NCI-H2081 treated with DMSO at 0.1 percent for 48 hours (cell line): Measurements from ENCODE around the gene SIVA1.

Experiments
- DNase-seq: peaks from one replicate; lab custom pipeline; 2025; lab: John Stamatoyannopoulos, UW

The SIVA1 gene, protein sequence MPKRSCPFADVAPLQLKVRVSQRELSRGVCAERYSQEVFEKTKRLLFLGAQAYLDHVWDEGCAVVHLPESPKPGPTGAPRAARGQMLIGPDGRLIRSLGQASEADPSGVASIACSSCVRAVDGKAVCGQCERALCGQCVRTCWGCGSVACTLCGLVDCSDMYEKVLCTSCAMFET

GRCh38 chr14:104752735-104753527, at the start of gene SIVA1:
SIVA1 (plus strand) TSS chr14:104753147; CDS start chr14:104753202, 55 bp downstream.
- peak; percentile 100 for DNase-seq

GRCh38 chr14:104703269-104703668, 49.7 kb upstream of the SIVA1 start:
- no peak for DNase-seq

GRCh38 chr14:104704252-104704651, 48.7 kb upstream of the SIVA1 start:
- DNase-seq = no peak

DNA sequence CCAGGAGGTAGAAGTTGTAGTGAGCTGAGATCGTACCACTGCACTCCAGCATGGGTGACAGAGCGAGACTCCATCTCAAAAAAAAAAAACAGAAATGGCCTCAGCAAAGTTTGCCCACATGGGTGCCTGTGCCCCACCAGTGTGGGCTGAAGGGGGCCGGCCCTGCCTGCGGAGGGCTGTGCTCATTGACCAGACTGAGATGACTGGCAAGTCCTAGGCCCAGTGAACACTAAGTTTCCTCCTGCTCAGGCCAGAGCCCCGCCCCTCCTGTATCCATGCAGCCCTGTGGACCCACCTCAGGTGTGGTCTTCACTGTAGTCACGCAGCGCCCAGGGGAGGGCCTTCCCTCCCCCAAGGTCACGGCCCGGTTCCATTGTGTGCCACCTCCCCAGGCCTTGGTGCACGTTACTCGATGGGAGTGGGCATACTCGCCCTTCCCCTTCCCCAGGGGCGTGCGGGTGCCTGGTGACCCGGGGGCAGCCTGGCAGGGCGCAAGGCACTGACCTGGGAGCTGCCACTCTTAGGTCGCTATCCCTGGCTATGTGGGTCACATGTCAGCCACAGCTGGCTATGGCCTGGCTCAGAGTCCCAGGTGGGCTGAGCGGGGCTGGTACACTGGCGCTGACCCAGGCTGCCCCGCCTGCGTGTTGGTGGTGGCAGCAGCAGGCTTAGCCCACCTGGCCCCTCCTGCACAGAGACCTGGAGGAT, 47.5 kb upstream of the SIVA1 start:
- no peak for DNase-seq

GRCh38 chr14:104706733-104707607, 46.0 kb upstream of the SIVA1 start:
- DNase-seq = no peak

DNA sequence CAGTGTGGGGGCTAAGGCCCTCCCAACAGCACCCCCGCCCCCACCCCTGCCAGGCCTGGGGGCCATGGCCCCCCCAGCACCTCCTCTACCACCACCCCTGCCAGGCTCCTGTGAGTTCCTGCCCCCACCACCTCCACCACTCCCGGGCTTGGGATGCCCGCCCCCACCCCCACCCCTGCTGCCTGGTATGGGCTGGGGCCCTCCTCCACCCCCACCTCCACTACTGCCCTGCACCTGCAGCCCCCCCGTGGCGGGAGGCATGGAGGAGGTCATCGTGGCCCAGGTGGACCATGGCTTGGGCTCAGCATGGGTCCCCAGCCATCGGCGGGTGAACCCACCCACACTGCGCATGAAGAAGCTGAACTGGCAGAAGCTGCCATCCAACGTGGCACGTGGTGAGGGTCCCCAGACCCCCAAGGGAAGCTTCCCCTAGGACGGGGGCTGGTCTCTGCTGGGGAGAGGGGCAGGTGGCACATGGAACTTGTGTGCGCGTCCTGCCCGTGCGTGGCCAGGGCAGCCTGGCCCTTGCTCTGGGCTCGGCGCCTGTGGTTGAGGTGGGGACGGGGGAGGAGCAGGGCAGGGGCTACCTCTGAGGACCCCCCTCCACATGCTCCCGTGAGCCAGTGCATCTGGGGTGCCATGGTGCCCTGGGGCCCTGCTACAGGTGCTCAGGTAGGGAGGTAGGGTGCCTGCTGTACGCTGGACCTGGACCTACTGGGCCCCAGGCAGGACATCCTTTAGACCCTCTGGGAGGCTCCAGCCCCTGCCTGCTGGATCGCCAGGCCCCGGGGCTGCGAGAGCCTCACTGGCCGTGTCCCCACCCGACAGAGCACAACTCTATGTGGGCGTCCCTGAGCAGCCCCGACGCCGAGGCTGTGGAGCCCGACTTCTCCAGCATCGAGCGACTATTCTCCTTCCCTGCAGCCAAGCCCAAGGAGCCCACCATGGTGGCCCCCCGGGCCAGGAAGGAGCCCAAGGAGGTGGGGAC, 45.0 kb upstream of the SIVA1 start:
- DNase-seq = no peak

DNA sequence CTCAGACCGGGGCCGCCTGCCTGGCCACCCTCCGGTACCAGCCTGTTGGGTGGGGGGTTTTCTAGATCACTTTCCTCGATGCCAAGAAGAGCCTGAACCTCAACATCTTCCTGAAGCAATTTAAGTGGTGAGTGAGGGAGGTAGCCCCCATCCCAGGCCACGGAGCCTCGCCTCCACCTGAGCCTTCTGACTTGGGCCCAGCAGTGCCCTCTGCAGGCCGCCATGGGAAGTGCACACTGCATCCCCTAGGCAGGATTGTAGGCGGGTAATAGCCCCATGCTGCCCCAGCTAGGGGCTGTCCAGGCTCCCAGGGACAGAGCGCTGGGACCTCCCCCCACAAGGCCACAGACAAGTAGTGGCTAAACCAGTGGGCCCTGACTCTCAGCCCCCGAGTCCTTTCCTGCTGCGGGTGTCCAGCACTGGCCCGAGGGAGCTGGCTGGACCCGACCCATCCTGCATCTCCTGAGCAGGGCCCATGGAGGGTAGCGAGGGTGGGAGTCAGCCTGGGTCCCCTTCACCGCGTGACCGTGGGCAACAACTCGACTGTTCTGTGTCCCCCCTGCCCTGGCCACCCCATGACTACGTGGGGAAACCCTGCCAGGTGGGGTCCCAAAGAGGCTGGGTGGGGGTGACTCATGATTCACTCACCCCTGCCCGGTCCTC, 44.2 kb upstream of the SIVA1 start:
- no peak for DNase-seq

GRCh38 chr14:104709387-104710039, 43.4 kb upstream of the SIVA1 start:
- DNase-seq = no peak

DNA sequence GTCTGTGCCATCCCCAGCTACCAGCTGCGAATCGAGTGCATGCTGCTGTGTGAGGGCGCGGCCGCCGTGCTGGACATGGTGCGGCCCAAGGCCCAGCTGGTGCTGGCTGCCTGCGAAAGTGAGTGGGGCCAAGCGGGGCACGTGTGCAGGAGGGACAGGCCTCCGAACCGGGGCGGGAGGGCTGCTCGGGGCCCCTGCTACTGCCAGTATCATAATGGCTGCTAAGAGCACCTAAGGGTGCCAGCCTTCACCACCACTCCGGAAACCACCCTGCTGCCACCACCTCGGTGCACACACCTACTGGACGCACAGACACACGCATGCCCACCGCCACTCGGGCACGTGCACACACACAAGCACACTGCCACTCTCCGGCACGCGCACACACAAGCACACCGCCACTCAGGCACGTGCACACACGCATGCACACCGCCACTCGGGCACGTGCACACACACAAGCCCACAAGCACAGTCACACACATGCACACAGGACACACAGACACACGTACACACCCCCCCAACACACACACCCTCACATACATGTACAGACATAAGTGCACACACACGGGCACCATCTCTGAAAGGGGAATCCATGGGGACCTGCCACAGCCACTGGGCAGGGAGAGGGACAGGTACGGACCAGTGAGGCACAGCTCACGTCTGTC, 42.7 kb upstream of the SIVA1 start:
- no peak for DNase-seq

GRCh38 chr14:104712881-104713734, 39.8 kb upstream of the SIVA1 start:
- DNase-seq = no peak

DNA sequence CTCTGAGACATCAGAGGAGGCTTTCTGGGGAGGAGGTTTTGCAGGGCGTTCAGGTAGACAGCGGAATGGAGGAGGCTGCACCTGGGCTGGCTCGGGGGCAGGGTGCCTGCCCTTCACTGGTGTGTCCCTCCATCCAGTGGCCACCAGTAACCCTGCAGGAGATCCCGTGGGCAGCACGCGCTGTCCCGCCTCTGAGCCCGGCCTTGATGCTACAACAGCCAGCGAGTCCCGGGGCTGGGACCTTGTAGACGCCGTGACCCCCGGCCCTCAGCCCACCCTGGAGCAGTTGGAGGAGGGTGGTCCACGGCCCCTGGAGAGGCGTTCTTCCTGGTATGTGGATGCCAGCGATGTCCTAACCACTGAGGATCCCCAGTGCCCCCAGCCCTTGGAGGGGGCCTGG, 38.9 kb upstream of the SIVA1 start:
- DNase-seq = no peak

DNA sequence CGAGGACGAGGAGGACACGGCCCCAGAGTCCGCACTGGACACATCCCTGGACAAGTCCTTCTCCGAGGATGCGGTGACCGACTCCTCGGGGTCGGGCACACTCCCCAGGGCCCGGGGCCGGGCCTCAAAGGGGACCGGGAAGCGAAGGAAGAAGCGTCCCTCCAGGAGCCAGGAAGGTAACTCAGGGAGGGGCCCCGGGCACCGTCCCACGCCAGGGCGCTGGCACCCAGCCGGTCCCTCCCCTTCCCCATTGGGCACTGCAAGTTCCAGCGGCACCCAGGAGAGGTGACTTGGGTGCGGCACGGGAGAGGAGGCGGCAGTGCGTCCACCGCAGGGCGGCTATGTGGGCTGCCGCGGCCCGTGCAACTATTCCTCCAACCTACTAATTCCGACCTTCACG, 38.3 kb upstream of the SIVA1 start:
- DNase-seq = no peak

- DNase-seq = no peak
Measured at GRCh38 chr14:104715416-104715815, 37.5 kb upstream of the SIVA1 start.

GRCh38 chr14:104715871-104716270, 37.1 kb upstream of the SIVA1 start:
- no peak for DNase-seq

- no peak for DNase-seq
Measured at GRCh38 chr14:104717137-104717536, 35.8 kb upstream of the SIVA1 start.

DNA sequence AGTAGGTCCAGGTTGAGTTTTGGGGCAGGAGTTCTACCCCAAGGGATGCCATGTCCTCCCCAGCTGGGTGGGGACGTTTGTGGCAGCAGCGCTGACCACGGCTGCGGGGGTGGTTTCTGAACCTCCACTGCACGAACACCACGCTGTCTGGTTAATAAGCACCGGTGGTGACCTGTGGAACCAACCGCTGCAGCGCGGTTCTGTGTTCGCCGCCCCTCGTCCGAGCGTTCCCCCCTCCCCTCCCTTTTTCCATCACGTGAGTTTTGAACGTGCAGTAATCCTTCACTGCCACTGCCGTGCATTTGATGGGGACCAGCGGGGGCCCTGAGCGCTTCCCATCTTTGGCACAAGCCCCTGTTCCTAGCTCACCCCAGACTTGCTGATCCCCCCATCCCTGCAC, 35.3 kb upstream of the SIVA1 start:
- no peak for DNase-seq

- no peak for DNase-seq
Measured at GRCh38 chr14:104718147-104718546, 34.8 kb upstream of the SIVA1 start.

DNA sequence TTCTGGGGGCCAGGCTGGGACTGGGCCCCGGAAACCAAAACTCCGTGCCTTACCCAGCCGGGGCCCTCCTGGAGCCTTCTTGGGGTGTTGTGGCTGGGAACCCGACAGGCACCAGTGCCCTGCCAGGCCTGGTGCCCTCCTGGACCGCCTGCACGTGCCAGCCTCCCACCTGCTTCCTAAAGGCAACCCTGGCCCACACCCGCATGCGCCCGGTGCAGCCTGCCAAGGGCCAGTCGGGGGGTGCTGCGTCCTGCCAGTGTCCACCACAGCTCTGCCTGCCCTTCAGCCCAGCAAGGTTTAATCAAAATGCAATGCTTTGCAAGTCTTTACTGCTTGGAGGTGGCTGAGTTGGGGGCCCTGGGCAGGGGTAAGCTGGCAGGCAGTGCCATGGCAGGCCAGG, 34.1 kb upstream of the SIVA1 start:
- no peak for DNase-seq
